H9 (cell line): ENCODE data around the gene CLEC16A. TPM values are rescaled to one million over a fixed set of nuclear protein-coding genes. Genes with fewer than 3 reads are reported as not detected.

ENCODE experiments used
- DNase-seq: peaks from one replicate; pipeline ENCODE4 v3.0.0-alpha.2; 2017
- H2AFZ ChIP-seq: one replicate; pipeline ENCODE4 v1.6.1; 2013; ENCODE audit warnings: mild to moderate bottlenecking, low read length, control low read depth, moderate library complexity
- H2AK5ac ChIP-seq: 2 replicates; pipeline ENCODE4 v1.6.1; 2013; ENCODE audit warnings: low read length, control low read depth, mixed read lengths; ENCODE audit not compliant: insufficient read length
- H2BK120ac ChIP-seq: one replicate; pipeline ENCODE4 v1.6.1; 2013; ENCODE audit warnings: low read depth, mild to moderate bottlenecking, low read length, control low read depth, inconsistent platforms; ENCODE audit not compliant: poor library complexity, severe bottlenecking
- H2BK12ac ChIP-seq: 2 replicates; pipeline ENCODE4 v1.6.1; 2013; ENCODE audit warnings: low read length, control low read depth, mixed read lengths, low read depth; ENCODE audit not compliant: insufficient read length
- H2BK15ac ChIP-seq: 2 replicates; pipeline ENCODE4 v1.6.1; 2013; ENCODE audit warnings: low read depth, low read length, control low read depth
- H2BK20ac ChIP-seq: one replicate; pipeline ENCODE4 v1.6.1; 2013; ENCODE audit warnings: low read depth, mild to moderate bottlenecking, low read length, control low read depth, inconsistent platforms; ENCODE audit not compliant: poor library complexity, severe bottlenecking
- H2BK5ac ChIP-seq: 2 replicates; pipeline ENCODE4 v1.6.1; 2013; ENCODE audit warnings: low read length, control low read depth, mixed read lengths; ENCODE audit not compliant: insufficient read length
- H3K14ac ChIP-seq: 2 replicates; pipeline ENCODE4 v1.6.1; 2013; ENCODE audit warnings: low read length, control low read depth; ENCODE audit not compliant: insufficient read depth
- H3K18ac ChIP-seq: 2 replicates; pipeline ENCODE4 v1.6.1; 2013; ENCODE audit warnings: low read depth, mild to moderate bottlenecking, mixed read lengths, low read length, control low read depth; ENCODE audit not compliant: insufficient read length
- H3K23ac ChIP-seq: 2 replicates; pipeline ENCODE4 v1.6.1; 2013; ENCODE audit warnings: low read length, control low read depth, mixed read lengths, low read depth; ENCODE audit not compliant: insufficient read length
- H3K23me2 ChIP-seq: 2 replicates; pipeline ENCODE4 v1.6.1; 2013; ENCODE audit warnings: low read depth, mild to moderate bottlenecking, mixed read lengths, low read length, control low read depth; ENCODE audit not compliant: insufficient read length, poor library complexity, severe bottlenecking
- H3K27ac ChIP-seq: 2 replicates; pipeline ENCODE4 v1.5.1; 2013; ENCODE audit warnings: low read length, control low read depth, mixed read lengths, low read depth; ENCODE audit not compliant: insufficient read length
- H3K27me3 ChIP-seq: 2 replicates; pipeline ENCODE4 v1.6.1; 2013; ENCODE audit warnings: low read length, control low read depth, inconsistent platforms; ENCODE audit not compliant: insufficient read depth
- H3K4ac ChIP-seq: 2 replicates; pipeline ENCODE4 v1.6.1; 2013; ENCODE audit warnings: low read depth, mild to moderate bottlenecking, control low read depth, inconsistent platforms, low read length, moderate library complexity
- H3K4me1 ChIP-seq: 2 replicates; pipeline ENCODE4 v1.6.1; 2013; ENCODE audit warnings: low read length, control low read depth, inconsistent platforms; ENCODE audit not compliant: insufficient read depth
- H3K4me2 ChIP-seq: 2 replicates; pipeline ENCODE4 v1.6.1; 2013; ENCODE audit warnings: low read length, control low read depth, mixed read lengths; ENCODE audit not compliant: insufficient read length, insufficient read depth
- H3K56ac ChIP-seq: 2 replicates; pipeline ENCODE4 v1.6.1; 2013; ENCODE audit warnings: low read depth, mild to moderate bottlenecking, mixed read lengths, low read length, control low read depth; ENCODE audit not compliant: insufficient read length
- H3K79me1 ChIP-seq: 2 replicates; pipeline ENCODE4 v1.6.1; 2013; ENCODE audit warnings: low read depth, mild to moderate bottlenecking, moderate library complexity, low read length, control low read depth, inconsistent platforms; ENCODE audit not compliant: insufficient read depth, poor library complexity, severe bottlenecking
- H3K79me2 ChIP-seq: 2 replicates; pipeline ENCODE4 v1.6.1; 2013; ENCODE audit warnings: low read length, control low read depth, inconsistent platforms; ENCODE audit not compliant: insufficient read depth
- H3K9ac ChIP-seq: 2 replicates; pipeline ENCODE4 v1.6.1; 2013; ENCODE audit warnings: low read length, control low read depth, mixed read lengths; ENCODE audit not compliant: insufficient read length; ENCODE audit errors: extremely low read depth
- H3K9me3 ChIP-seq: one replicate; pipeline ENCODE4 v1.6.1; 2013; ENCODE audit warnings: low read depth, low read length, inconsistent platforms; ENCODE audit not compliant: control insufficient read depth
- H3T11ph ChIP-seq: one replicate; pipeline ENCODE4 v1.6.1; 2013; ENCODE audit warnings: mild to moderate bottlenecking, low read length, control low read depth, inconsistent platforms
- H4K20me1 ChIP-seq: one replicate; pipeline ENCODE4 v1.6.1; 2013; ENCODE audit not compliant: control insufficient read depth, insufficient read length, insufficient read depth
- H4K5ac ChIP-seq: 2 replicates; pipeline ENCODE4 v1.6.1; 2013; ENCODE audit warnings: low read depth, mild to moderate bottlenecking, mixed read lengths, low read length, control low read depth; ENCODE audit not compliant: insufficient read length
- H4K8ac ChIP-seq: replicated peaks from 2 replicates; pipeline ENCODE4 v1.6.1; 2013; ENCODE audit warnings: low read length, control low read depth, mixed read lengths, low read depth; ENCODE audit not compliant: insufficient read length
- H4K91ac ChIP-seq: 2 replicates; pipeline ENCODE4 v1.6.1; 2013; ENCODE audit warnings: low read depth, mild to moderate bottlenecking, moderate library complexity, mixed read lengths, low read length, control low read depth; ENCODE audit not compliant: insufficient read length
- H3K27ac Mint-ChIP-seq, 3 experiments: 2 replicates in 2 of 3; 3 replicates in 1 of 3; pipeline ENCODE4 v1.8.0; 2020 to 2021; ENCODE audit warnings: mixed read lengths in 3 of 3, mild to moderate bottlenecking in 1 of 3, moderate library complexity in 1 of 3
- H3K27me3 Mint-ChIP-seq: 2 replicates; pipeline ENCODE4 v1.8.0; 2021; ENCODE audit warnings: low read depth, mild to moderate bottlenecking, moderate library complexity, mixed read lengths
- H3K36me3 Mint-ChIP-seq, 3 experiments: 2 replicates in 2 of 3; 3 replicates in 1 of 3; pipeline ENCODE4 v1.8.0; 2020 to 2021; ENCODE audit warnings: low read depth in 3 of 3, mixed read lengths in 3 of 3; ENCODE audit not compliant: insufficient read depth in 1 of 3
- H3K4me1 Mint-ChIP-seq, 2 experiments: 2 replicates each; pipeline ENCODE4 v1.8.0; 2020; ENCODE audit warnings: mixed read lengths in 2 of 2
- H3K4me3 Mint-ChIP-seq, 2 experiments: 2 replicates in 1 of 2; 3 replicates in 1 of 2; pipeline ENCODE4 v1.8.0; 2020 to 2021; ENCODE audit warnings: mild to moderate bottlenecking in 2 of 2, mixed read lengths in 2 of 2, moderate library complexity in 1 of 2
- H3K9me3 Mint-ChIP-seq, 2 experiments: 2 replicates in 1 of 2; 3 replicates in 1 of 2; pipeline ENCODE4 v1.8.0; 2020; ENCODE audit warnings: mild to moderate bottlenecking in 2 of 2, mixed read lengths in 2 of 2, moderate library complexity in 1 of 2
- CTCF ChIP-seq: fragments of 200-600 bp; sonication (generic); conservative IDR thresholded peaks from 3 replicates; pipeline ENCODE4 v1.8.0; 2021; ENCODE audit warnings: antibody characterized with exemption, mild to moderate bottlenecking
- WGBS: extraction: QIAGEN DNeasy Blood & Tissue Kit; methylation state at CpG from one replicate; pipeline ENCODE4 v1.1.7; 2013; ENCODE audit warnings: missing lambda C conversion rate, low lambda C conversion rate, mixed read lengths; ENCODE audit not compliant: insufficient read length; ENCODE audit errors: extremely low coverage; 5-methylcytosine and 5-hydroxymethylcytosine counted together
- total RNA-seq: library from RNA; stranded (reverse); gene quantifications from 2 replicates; pipeline ENCODE4 v1.2.1, GENCODE V29; 2021

CLEC16A gene
- total RNA-seq, 1 experiment from 2014 or later: 15.2 TPM

- no peak overlapping the region for H2BK20ac ChIP-seq
- Mint-ChIP-seq H3K9me3 (no peaks in the 10 kb centered on the region), H3K27ac (0 out of 7 replicates have a peak overlapping the region, but pooled peaks of 1 of the 3 experiments have one; percentile 29), H3K4me3 (no peak overlapping the region), H3K4me1 (peaks cover 15 to 24% of the 10 kb centered on the region in 2 experiments), H3K36me3 (no peaks in the 10 kb centered on the region), H3K27me3 (no peaks in the 10 kb centered on the region; the same call in 1 of the 2 replicates)
- H3K4me1 ChIP-seq: peaks cover 8% of the 10 kb centered on the region
- no peak overlapping the region for H4K5ac ChIP-seq
- H2BK15ac ChIP-seq: no peak overlapping the region
- WGBS: no CpG with 5 or more reads among the region's 25 CpGs
- no peak overlapping the region for H3K27ac ChIP-seq
- no peak overlapping the region for H3K4ac ChIP-seq
- H3K56ac ChIP-seq: no peak overlapping the region
- no peak overlapping the region for H3K14ac ChIP-seq
- no peaks in the 10 kb centered on the region for H3K9me3 ChIP-seq
- H3K79me2 ChIP-seq: no peaks in the 10 kb centered on the region
- H3K23ac ChIP-seq: no peak overlapping the region
- H2BK5ac ChIP-seq: no peak overlapping the region
- H3K4me2 ChIP-seq: no peak overlapping the region
- H3K23me2 ChIP-seq: no peaks in the 10 kb centered on the region
- H4K91ac ChIP-seq: no peak overlapping the region
- H2AFZ ChIP-seq: no peak overlapping the region
- no peak overlapping the region for H2BK120ac ChIP-seq
- H3K27me3 ChIP-seq: no peaks in the 10 kb centered on the region
- no peak overlapping the region for H3T11ph ChIP-seq
- no peak overlapping the region for H3K9ac ChIP-seq
- H4K8ac ChIP-seq: no peak overlapping the region
- H4K20me1 ChIP-seq: no peaks in the 10 kb centered on the region
- no peak overlapping the region for H2BK12ac ChIP-seq
- DNase-seq: peak; percentile 78
- no peak overlapping the region for H2AK5ac ChIP-seq
- no peak overlapping the region for H3K18ac ChIP-seq
- H3K79me1 ChIP-seq: no peaks in the 10 kb centered on the region
- TF ChIP-seq CTCF: peak; percentile 40
Measured at GRCh38 chr16:11183035-11183812, 238.9 kb downstream of the CLEC16A start.
